Progenitor cell of endocrine pancreas (in vitro differentiated cells): ENCODE results near the gene DESI2. TPM values are rescaled to one million over a fixed set of nuclear protein-coding genes. Genes with fewer than 3 reads are reported as not detected.

ENCODE experiments used
- DNase-seq: peaks from one replicate; pipeline ENCODE4 v3.0.0; 2021; ENCODE audit warnings: low spot score; ENCODE audit not compliant: unreplicated experiment
- H3K27ac Mint-ChIP-seq: 2 replicates; pipeline ENCODE4 v1.8.0; 2021; ENCODE audit warnings: mild to moderate bottlenecking, moderate library complexity, mixed read lengths
- H3K27me3 Mint-ChIP-seq: 2 replicates; pipeline ENCODE4 v1.8.0; 2021; ENCODE audit warnings: mixed read lengths
- H3K36me3 Mint-ChIP-seq: 2 replicates; pipeline ENCODE4 v1.8.0; 2022; ENCODE audit warnings: mixed read lengths; ENCODE audit not compliant: insufficient read depth
- H3K4me1 Mint-ChIP-seq: 2 replicates; pipeline ENCODE4 v1.8.0; 2021; ENCODE audit warnings: low read depth, mixed read lengths
- H3K4me3 Mint-ChIP-seq: 2 replicates; pipeline ENCODE4 v1.8.0; 2021; ENCODE audit warnings: low read depth, mild to moderate bottlenecking, moderate library complexity, mixed read lengths
- H3K9me3 Mint-ChIP-seq: 2 replicates; pipeline ENCODE4 v1.8.0; 2021; ENCODE audit warnings: low read depth, mixed read lengths
- CTCF ChIP-seq: fragments of 200-600 bp; sonication (generic); IDR thresholded peaks from one replicate; pipeline ENCODE4 v1.5.0; 2021; ENCODE audit warnings: antibody characterized with exemption, mild to moderate bottlenecking; ENCODE audit not compliant: unreplicated experiment
- total RNA-seq: library from RNA; stranded (reverse); gene quantifications from 2 replicates; pipeline ENCODE4 v1.2.1, GENCODE V29; 2021

Gene DESI2
- total RNA-seq, 1 donor from 2014 or later: 32.7 TPM

GRCh38 chr1:244615301-244615700 is 37.6 kb upstream of the DESI2 start:
- Mint-ChIP-seq H3K27me3 (no peaks in the 10 kb centered on the region), H3K9me3 (no peaks in the 10 kb centered on the region), H3K36me3 (no peaks in the 10 kb centered on the region), H3K4me3 (no peak overlapping the region), H3K27ac (no peak overlapping the region), H3K4me1 (peaks cover 7% of the 10 kb centered on the region)
- TF ChIP-seq CTCF: no peak
- DNase-seq: no peak

GRCh38 chr1:244626709-244627108 is 26.2 kb upstream of the DESI2 start:
- H3K27me3 Mint-ChIP-seq: no peaks in the 10 kb centered on the region
- H3K27ac Mint-ChIP-seq: no peak overlapping the region
- no peak overlapping the region for H3K4me3 Mint-ChIP-seq
- no peak for DNase-seq
- no peaks in the 10 kb centered on the region for H3K36me3 Mint-ChIP-seq
- TF ChIP-seq CTCF: no peak
- H3K9me3 Mint-ChIP-seq: peaks cover 4% of the 10 kb centered on the region
- H3K4me1 Mint-ChIP-seq: peaks cover 2% of the 10 kb centered on the region

- no peaks in the 10 kb centered on the region for H3K36me3 Mint-ChIP-seq
- H3K27ac Mint-ChIP-seq: no peak overlapping the region
- no peak for TF ChIP-seq CTCF
- DNase-seq: no peak
- peaks cover 5% of the 10 kb centered on the region for H3K9me3 Mint-ChIP-seq
- H3K27me3 Mint-ChIP-seq: no peaks in the 10 kb centered on the region
- peaks cover 2% of the 10 kb centered on the region for H3K4me1 Mint-ChIP-seq
- no peak overlapping the region for H3K4me3 Mint-ChIP-seq
Measured at GRCh38 chr1:244628789-244629188, 24.1 kb upstream of the DESI2 start.

GRCh38 chr1:244633140-244633539 is 19.8 kb upstream of the DESI2 start:
- peaks cover 5% of the 10 kb centered on the region for H3K9me3 Mint-ChIP-seq
- peaks cover 2% of the 10 kb centered on the region for H3K4me1 Mint-ChIP-seq
- no peaks in the 10 kb centered on the region for H3K36me3 Mint-ChIP-seq
- H3K4me3 Mint-ChIP-seq: no peak overlapping the region
- DNase-seq: no peak
- TF ChIP-seq CTCF: no peak
- H3K27ac Mint-ChIP-seq: no peak overlapping the region
- H3K27me3 Mint-ChIP-seq: no peaks in the 10 kb centered on the region

GRCh38 chr1:244634546-244634945 is 18.4 kb upstream of the DESI2 start:
- no peaks in the 10 kb centered on the region for H3K4me1 Mint-ChIP-seq
- no peaks in the 10 kb centered on the region for H3K36me3 Mint-ChIP-seq
- H3K27ac Mint-ChIP-seq: no peak overlapping the region
- no peak for TF ChIP-seq CTCF
- peaks cover 5% of the 10 kb centered on the region for H3K9me3 Mint-ChIP-seq
- H3K27me3 Mint-ChIP-seq: no peaks in the 10 kb centered on the region
- no peak for DNase-seq
- no peak overlapping the region for H3K4me3 Mint-ChIP-seq
